NCI-H2227 treated with DMSO at 0.1 percent for 48 hours (cell line): Measurements from ENCODE around the gene RWDD2A.

Experiments
- DNase-seq: peaks from one replicate; lab custom pipeline; 2025; lab: John Stamatoyannopoulos, UW

RWDD2A gene

GRCh38 chr6:83198486-83199172, 5.5 kb downstream of the RWDD2A start:
- DNase-seq, result no peak

- no peak for DNase-seq
Observed at GRCh38 chr6:83199173-83199862, 6.2 kb downstream of the RWDD2A start.

- DNase-seq, result no peak
Observed at GRCh38 chr6:83199863-83200225, 6.7 kb downstream of the RWDD2A start.

GRCh38 chr6:83202031-83202430, 8.9 kb downstream of the RWDD2A start:
- no peak for DNase-seq

GRCh38 chr6:83215131-83216047, 22.2 kb downstream of the RWDD2A start:
- peak; percentile 32 for DNase-seq

GRCh38 chr6:83216806-83217205, 23.6 kb downstream of the RWDD2A start:
- no peak for DNase-seq

GRCh38 chr6:83218646-83219045, 25.5 kb downstream of the RWDD2A start:
- no peak for DNase-seq

GRCh38 chr6:83220121-83220520, 27.0 kb downstream of the RWDD2A start:
- no peak for DNase-seq

- no peak for DNase-seq
Observed at GRCh38 chr6:83221276-83221675, 28.1 kb downstream of the RWDD2A start.

- DNase-seq, result peak; percentile 21
Observed at GRCh38 chr6:83221889-83222479, 28.8 kb downstream of the RWDD2A start.

GRCh38 chr6:83226517-83226916, 33.4 kb downstream of the RWDD2A start:
- DNase-seq, result no peak

- DNase-seq, result no peak
Observed at GRCh38 chr6:83231146-83231545, 38.0 kb downstream of the RWDD2A start.

- no peak for DNase-seq
Observed at GRCh38 chr6:83247471-83247870, 54.3 kb downstream of the RWDD2A start.
